ENCODE results near the gene C8A. TPM values are rescaled to one million over a fixed set of nuclear protein-coding genes. Genes with fewer than 3 reads are reported as not detected.

Gene C8A
- polyA plus RNA-seq, 4 donors = 0.13 to 2.4 (median 2.1) TPM

- Histone ChIP-seq H3K27me3 (ENCODE audit: control insufficient read depth in 3 of 3, insufficient read depth in 3 of 3, low read length in 3 of 3) (no peaks in the 10 kb centered on the region), H3K9me3 (ENCODE audit: control insufficient read depth in 2 of 2, insufficient read depth in 1 of 2, low read depth in 1 of 2, low read length in 1 of 2) (peaks cover 1 to 4% of the 10 kb centered on the region in 2 donors), H3K4me1 (ENCODE audit: control insufficient read depth in 3 of 3, insufficient read depth in 2 of 3, low read depth in 1 of 3, low read length in 2 of 3) (no peaks in the 10 kb centered on the region), H3K4me3 (ENCODE audit: low read depth in 1 of 3, low read length in 3 of 3) (no peak overlapping the region), H3K36me3 (ENCODE audit: control insufficient read depth in 3 of 3, insufficient read depth in 2 of 3, low read depth in 1 of 3, low read length in 3 of 3) (no peaks in the 10 kb centered on the region), H3K27ac (ENCODE audit: low read depth in 1 of 3, low read length in 2 of 3) (no peak overlapping the region)
- FAIRE-seq (no peak), DNase-seq (no peak)
Observed at GRCh38 chr1:56925193-56925592, 70.6 kb downstream of the C8A start.

GRCh38 chr1:56927171-56927570 is 72.6 kb downstream of the C8A start:
- H3K27me3 ChIP-seq (ENCODE audit: control insufficient read depth in 3 of 3, insufficient read depth in 3 of 3, low read length in 3 of 3) = no peaks in the 10 kb centered on the region
- DNase-seq (no peak), FAIRE-seq (no peak)
- H3K9me3 ChIP-seq (ENCODE audit: control insufficient read depth in 2 of 2, insufficient read depth in 1 of 2, low read depth in 1 of 2, low read length in 1 of 2) = peaks cover 0 to 4% of the 10 kb centered on the region in 2 donors
- H3K4me1 ChIP-seq (ENCODE audit: control insufficient read depth in 3 of 3, insufficient read depth in 2 of 3, low read depth in 1 of 3, low read length in 2 of 3) = no peaks in the 10 kb centered on the region
- no peak overlapping the region for H3K27ac ChIP-seq (ENCODE audit: low read depth in 1 of 3, low read length in 2 of 3)
- no peaks in the 10 kb centered on the region for H3K36me3 ChIP-seq (ENCODE audit: control insufficient read depth in 3 of 3, insufficient read depth in 2 of 3, low read depth in 1 of 3, low read length in 3 of 3)
- WGBS, 3 donors = 63 to 71% (median 66%) methylated on average over 4 of the region's 4 CpGs
- H3K4me3 ChIP-seq (ENCODE audit: low read depth in 1 of 3, low read length in 3 of 3) = no peak overlapping the region

GRCh38 chr1:56927986-56928385 is 73.4 kb downstream of the C8A start:
- Histone ChIP-seq H3K4me3 (ENCODE audit: low read depth in 1 of 3, low read length in 3 of 3) (no peak overlapping the region), H3K27me3 (ENCODE audit: control insufficient read depth in 3 of 3, insufficient read depth in 3 of 3, low read length in 3 of 3) (no peaks in the 10 kb centered on the region), H3K27ac (ENCODE audit: low read depth in 1 of 3, low read length in 2 of 3) (no peak overlapping the region), H3K4me1 (ENCODE audit: control insufficient read depth in 3 of 3, insufficient read depth in 2 of 3, low read depth in 1 of 3, low read length in 2 of 3) (no peaks in the 10 kb centered on the region), H3K9me3 (ENCODE audit: control insufficient read depth in 2 of 2, insufficient read depth in 1 of 2, low read depth in 1 of 2, low read length in 1 of 2) (peaks cover 0 to 4% of the 10 kb centered on the region in 2 donors), H3K36me3 (ENCODE audit: control insufficient read depth in 3 of 3, insufficient read depth in 2 of 3, low read depth in 1 of 3, low read length in 3 of 3) (no peaks in the 10 kb centered on the region)
- FAIRE-seq (no peak), DNase-seq (no peak)
- WGBS, 3 donors = 89 to 99% (median 91%) methylated on average over 3 of the region's 3 CpGs

- WGBS, 3 donors = 80 to 88% (median 87%) methylated on average over 2 of the region's 2 CpGs
- H3K4me1 ChIP-seq (ENCODE audit: control insufficient read depth in 3 of 3, insufficient read depth in 2 of 3, low read depth in 1 of 3, low read length in 2 of 3) = no peaks in the 10 kb centered on the region
- no peak for FAIRE-seq
Observed at GRCh38 chr1:56929492-56929891, 74.9 kb downstream of the C8A start.

GRCh38 chr1:56931211-56931610 is 76.6 kb downstream of the C8A start:
- Histone ChIP-seq H3K4me3 (ENCODE audit: low read depth in 1 of 3, low read length in 3 of 3) (no peak overlapping the region), H3K9me3 (ENCODE audit: control insufficient read depth in 2 of 2, insufficient read depth in 1 of 2, low read depth in 1 of 2, low read length in 1 of 2) (peaks cover 0 to 4% of the 10 kb centered on the region in 2 donors), H3K4me1 (ENCODE audit: control insufficient read depth in 3 of 3, insufficient read depth in 2 of 3, low read depth in 1 of 3, low read length in 2 of 3) (no peaks in the 10 kb centered on the region), H3K27me3 (ENCODE audit: control insufficient read depth in 3 of 3, insufficient read depth in 3 of 3, low read length in 3 of 3) (no peaks in the 10 kb centered on the region), H3K36me3 (ENCODE audit: control insufficient read depth in 3 of 3, insufficient read depth in 2 of 3, low read depth in 1 of 3, low read length in 3 of 3) (no peaks in the 10 kb centered on the region), H3K27ac (ENCODE audit: low read depth in 1 of 3, low read length in 2 of 3) (no peak overlapping the region)
- DNase-seq (no peak), FAIRE-seq (no peak)
- WGBS, 3 donors = 68 to 80% (median 73%) methylated on average over 3 of the region's 3 CpGs

More at GRCh38 chr1:56929492-56929891, 74.9 kb downstream of the C8A start:
- Histone ChIP-seq H3K36me3 (ENCODE audit: control insufficient read depth in 3 of 3, insufficient read depth in 2 of 3, low read depth in 1 of 3, low read length in 3 of 3) (no peaks in the 10 kb centered on the region), H3K9me3 (ENCODE audit: control insufficient read depth in 2 of 2, insufficient read depth in 1 of 2, low read depth in 1 of 2, low read length in 1 of 2) (peaks cover 0 to 4% of the 10 kb centered on the region in 2 donors), H3K27ac (ENCODE audit: low read depth in 1 of 3, low read length in 2 of 3) (no peak overlapping the region), H3K27me3 (ENCODE audit: control insufficient read depth in 3 of 3, insufficient read depth in 3 of 3, low read length in 3 of 3) (no peaks in the 10 kb centered on the region), H3K4me3 (ENCODE audit: low read depth in 1 of 3, low read length in 3 of 3) (no peak overlapping the region)
- DNase-seq = no peak

- H3K36me3 ChIP-seq (ENCODE audit: control insufficient read depth in 3 of 3, insufficient read depth in 2 of 3, low read depth in 1 of 3, low read length in 3 of 3) = no peaks in the 10 kb centered on the region
- WGBS, 3 donors = 81 to 85% (median 85%) methylated on average over 3 of the region's 3 CpGs
- no peak for DNase-seq
- H3K27ac ChIP-seq (ENCODE audit: low read depth in 1 of 3, low read length in 2 of 3) = no peak overlapping the region
- H3K4me1 ChIP-seq (ENCODE audit: control insufficient read depth in 3 of 3, insufficient read depth in 2 of 3, low read depth in 1 of 3, low read length in 2 of 3) = no peaks in the 10 kb centered on the region
- no peaks in the 10 kb centered on the region for H3K27me3 ChIP-seq (ENCODE audit: control insufficient read depth in 3 of 3, insufficient read depth in 3 of 3, low read length in 3 of 3)
- no peak overlapping the region for H3K4me3 ChIP-seq (ENCODE audit: low read depth in 1 of 3, low read length in 3 of 3)
- FAIRE-seq = no peak
- peaks cover 0 to 4% of the 10 kb centered on the region in 2 donors for H3K9me3 ChIP-seq (ENCODE audit: control insufficient read depth in 2 of 2, insufficient read depth in 1 of 2, low read depth in 1 of 2, low read length in 1 of 2)
Observed at GRCh38 chr1:56931686-56932085, 77.1 kb downstream of the C8A start.

GRCh38 chr1:56933161-56933560 is 78.6 kb downstream of the C8A start:
- H3K27ac ChIP-seq (ENCODE audit: low read depth in 1 of 3, low read length in 2 of 3) = no peak overlapping the region

GRCh38 chr1:56933606-56934005 is 79.0 kb downstream of the C8A start:
- H3K36me3 ChIP-seq (ENCODE audit: control insufficient read depth in 3 of 3, insufficient read depth in 2 of 3, low read depth in 1 of 3, low read length in 3 of 3) = no peaks in the 10 kb centered on the region

More at GRCh38 chr1:56933161-56933560, 78.6 kb downstream of the C8A start:
- no peaks in the 10 kb centered on the region for H3K27me3 ChIP-seq (ENCODE audit: control insufficient read depth in 3 of 3, insufficient read depth in 3 of 3, low read length in 3 of 3)
- no peak overlapping the region for H3K4me3 ChIP-seq (ENCODE audit: low read depth in 1 of 3, low read length in 3 of 3)
- FAIRE-seq (no peak), DNase-seq (no peak)
- H3K36me3 ChIP-seq (ENCODE audit: control insufficient read depth in 3 of 3, insufficient read depth in 2 of 3, low read depth in 1 of 3, low read length in 3 of 3) = no peaks in the 10 kb centered on the region
- H3K9me3 ChIP-seq (ENCODE audit: control insufficient read depth in 2 of 2, insufficient read depth in 1 of 2, low read depth in 1 of 2, low read length in 1 of 2) = peaks cover 0 to 4% of the 10 kb centered on the region in 2 donors
- no peaks in the 10 kb centered on the region for H3K4me1 ChIP-seq (ENCODE audit: control insufficient read depth in 3 of 3, insufficient read depth in 2 of 3, low read depth in 1 of 3, low read length in 2 of 3)
- 55 to 72% (median 69%) methylated on average over 2 of the region's 2 CpGs for WGBS, 3 donors

GRCh38 chr1:56934430-56935060 is 79.9 kb downstream of the C8A start:
- Histone ChIP-seq H3K36me3 (ENCODE audit: control insufficient read depth in 3 of 3, insufficient read depth in 2 of 3, low read depth in 1 of 3, low read length in 3 of 3) (no peaks in the 10 kb centered on the region), H3K4me1 (ENCODE audit: control insufficient read depth in 3 of 3, insufficient read depth in 2 of 3, low read depth in 1 of 3, low read length in 2 of 3) (no peaks in the 10 kb centered on the region), H3K4me3 (ENCODE audit: low read depth in 1 of 3, low read length in 3 of 3) (no peak overlapping the region), H3K27me3 (ENCODE audit: control insufficient read depth in 3 of 3, insufficient read depth in 3 of 3, low read length in 3 of 3) (peaks cover 0 to 2% (median 0%) of the 10 kb centered on the region in 3 donors), H3K27ac (ENCODE audit: low read depth in 1 of 3, low read length in 2 of 3) (no peak overlapping the region), H3K9me3 (ENCODE audit: control insufficient read depth in 2 of 2, insufficient read depth in 1 of 2, low read depth in 1 of 2, low read length in 1 of 2) (no peaks in the 10 kb centered on the region)
- no peak for FAIRE-seq
- 0 to 14% (median 13%) methylated on average over 1 of the region's 1 CpG for WGBS, 3 donors
- DNase-seq = no peak

More at GRCh38 chr1:56933606-56934005, 79.0 kb downstream of the C8A start:
- no peak for DNase-seq
- Histone ChIP-seq H3K9me3 (ENCODE audit: control insufficient read depth in 2 of 2, insufficient read depth in 1 of 2, low read depth in 1 of 2, low read length in 1 of 2) (peaks cover 0 to under 1% of the 10 kb centered on the region in 2 donors), H3K4me1 (ENCODE audit: control insufficient read depth in 3 of 3, insufficient read depth in 2 of 3, low read depth in 1 of 3, low read length in 2 of 3) (no peaks in the 10 kb centered on the region), H3K27ac (ENCODE audit: low read depth in 1 of 3, low read length in 2 of 3) (no peak overlapping the region), H3K27me3 (ENCODE audit: control insufficient read depth in 3 of 3, insufficient read depth in 3 of 3, low read length in 3 of 3) (no peaks in the 10 kb centered on the region), H3K4me3 (ENCODE audit: low read depth in 1 of 3, low read length in 3 of 3) (no peak overlapping the region)
- FAIRE-seq = no peak
- WGBS, 3 donors = 67 to 83% (median 68%) methylated on average over 2 of the region's 2 CpGs

All from small intestine (tissue), 7 donors.